GM19043 (cell line): Measurements from ENCODE around the gene GIPC2.
"Not testable (repeated sequence)": the region's sequence is repeated elsewhere in the genome, so short reads cannot be mapped to it uniquely, and the experiment has no call there.

Source experiments
- ATAC-seq: cut with Tn5 transposase; IDR thresholded peaks from one replicate; pipeline ENCODE4 v1.9.1; 2021; ENCODE audit warnings: low read depth; ENCODE audit not compliant: unreplicated experiment

Gene GIPC2

DNA sequence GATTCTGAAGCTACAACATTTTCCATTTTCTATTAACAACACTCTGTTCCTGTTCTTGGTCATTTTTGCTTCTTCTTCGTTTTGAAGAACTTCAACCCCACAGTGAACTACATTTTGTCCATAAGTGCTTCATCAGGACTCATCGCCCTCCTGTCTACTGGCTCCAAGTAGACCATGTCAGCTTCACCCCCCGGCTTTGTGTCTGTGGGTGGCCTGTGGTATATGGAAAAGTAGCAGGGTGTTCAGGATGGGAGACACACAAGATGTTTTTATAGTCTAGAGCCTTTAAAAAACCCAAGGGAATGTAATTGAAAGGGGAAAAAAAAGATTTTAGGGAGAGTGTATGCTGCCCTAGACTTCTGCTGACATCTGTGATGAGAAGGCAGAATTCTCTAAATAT is 46.1 kb downstream of the GIPC2 start:
- no peak for ATAC-seq

DNA sequence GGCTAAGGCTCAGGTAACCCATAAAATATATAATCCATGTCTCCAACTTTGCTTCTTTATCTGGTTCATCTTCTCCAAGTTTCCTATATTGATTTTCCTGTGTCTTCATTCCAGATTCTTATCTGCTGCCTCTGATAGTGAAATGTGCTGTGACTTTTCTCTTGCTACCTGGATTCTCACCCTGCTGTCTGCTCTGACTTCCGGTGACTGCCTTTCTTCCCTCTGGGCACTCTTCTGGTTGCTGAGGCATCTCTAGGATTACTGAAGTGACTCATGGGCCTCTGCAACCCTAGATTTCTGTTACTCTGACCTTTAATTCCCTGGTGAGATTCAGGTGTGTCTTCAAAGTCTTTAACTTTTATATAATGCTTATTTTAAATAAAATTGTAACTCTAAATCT is 46.9 kb downstream of the GIPC2 start:
- no peak for ATAC-seq

DNA sequence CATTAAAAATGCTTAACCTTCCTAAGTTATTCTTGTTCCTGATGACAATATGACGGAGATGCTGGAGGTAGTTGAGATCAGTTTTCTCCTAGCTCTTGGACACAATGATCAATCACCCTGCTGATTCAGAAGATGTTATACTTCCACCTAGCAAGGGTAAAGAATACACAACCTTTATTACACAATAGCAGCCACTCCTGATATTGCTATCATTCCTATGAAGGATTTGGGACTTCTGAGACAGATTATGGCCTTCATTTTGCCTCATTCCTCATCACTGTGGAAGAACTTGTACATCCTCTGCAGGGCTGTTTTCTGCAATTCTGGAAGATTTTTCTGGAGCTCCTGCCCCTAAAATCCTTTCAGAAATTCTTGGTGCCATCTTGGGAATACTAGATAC is 47.8 kb downstream of the GIPC2 start:
- ATAC-seq: no peak

DNA sequence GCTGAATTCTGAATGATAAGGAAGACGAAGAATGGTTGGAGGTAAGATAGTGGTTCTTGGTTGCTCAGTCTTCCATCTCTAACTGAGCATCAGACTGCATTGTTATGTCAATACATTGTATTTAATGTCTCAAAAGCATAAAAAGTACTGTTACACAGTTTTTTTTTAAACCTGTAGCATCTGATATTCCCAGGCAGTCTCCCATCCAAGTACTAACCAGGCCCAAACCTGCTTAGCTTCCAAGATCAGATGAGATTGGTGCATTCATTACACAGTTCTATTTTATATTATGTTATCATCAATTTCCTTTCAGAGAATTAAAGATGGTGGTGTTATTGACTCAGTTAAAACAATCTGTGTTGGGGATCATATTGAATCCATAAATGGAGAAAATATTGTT is 48.9 kb downstream of the GIPC2 start:
- no peak for ATAC-seq

DNA sequence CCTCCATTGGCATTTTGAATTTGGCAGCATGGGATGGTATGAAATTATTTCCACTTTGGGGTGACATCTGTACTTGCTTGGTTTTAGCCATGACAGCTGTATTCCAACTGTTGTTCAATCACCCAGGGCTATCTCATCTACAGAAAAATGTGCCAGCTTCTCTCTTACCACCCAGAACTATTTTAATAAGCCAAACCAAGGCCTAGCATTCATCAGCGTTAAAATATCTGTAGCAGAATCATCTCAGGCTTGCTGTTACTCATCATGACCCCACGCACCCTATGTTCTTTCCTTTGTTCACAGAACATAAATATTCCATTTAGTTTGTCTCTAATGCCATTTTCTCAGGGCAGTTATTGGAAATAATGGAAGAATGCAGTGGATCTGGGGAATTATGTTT is 49.8 kb downstream of the GIPC2 start:
- ATAC-seq: no peak

DNA sequence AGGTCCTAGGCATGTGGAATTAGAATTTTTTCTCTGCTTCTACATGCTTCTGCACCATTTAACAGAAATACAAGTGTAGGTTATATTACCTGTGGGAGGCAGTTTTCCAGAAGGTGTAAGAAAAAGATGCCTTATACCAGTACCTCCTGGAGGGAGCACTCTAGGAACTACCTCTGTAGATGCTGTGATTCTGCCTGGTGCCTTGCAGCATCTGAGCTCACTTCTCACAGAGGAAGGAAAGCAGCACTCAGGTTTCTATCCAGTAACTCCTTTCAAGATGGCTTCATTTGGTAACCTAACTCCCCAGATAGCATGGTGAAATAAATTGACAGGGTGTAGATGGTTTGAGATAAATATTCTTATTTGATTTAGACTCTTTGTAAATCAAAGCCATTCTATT is 50.3 kb downstream of the GIPC2 start:
- ATAC-seq: no peak

DNA sequence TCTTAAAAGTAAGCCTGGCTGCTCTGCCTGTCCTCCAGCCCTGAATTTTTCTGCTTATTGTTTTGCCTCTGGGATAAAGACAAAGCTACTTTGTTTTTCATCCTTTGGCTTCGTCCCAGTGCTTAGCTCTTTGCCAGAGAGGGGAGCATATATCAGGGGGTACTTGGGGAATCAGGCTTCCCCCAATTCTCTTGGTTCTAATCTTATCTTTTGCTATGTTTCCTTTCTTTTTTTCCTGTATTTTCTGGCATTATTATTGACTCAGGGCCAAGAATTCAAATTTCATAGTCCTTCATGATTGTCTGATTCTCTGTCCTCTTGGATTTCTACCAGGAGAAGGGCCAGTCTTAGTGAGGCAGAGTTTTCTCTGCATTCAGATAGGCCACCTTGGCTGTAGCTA is 51.2 kb downstream of the GIPC2 start:
- ATAC-seq: no peak

DNA sequence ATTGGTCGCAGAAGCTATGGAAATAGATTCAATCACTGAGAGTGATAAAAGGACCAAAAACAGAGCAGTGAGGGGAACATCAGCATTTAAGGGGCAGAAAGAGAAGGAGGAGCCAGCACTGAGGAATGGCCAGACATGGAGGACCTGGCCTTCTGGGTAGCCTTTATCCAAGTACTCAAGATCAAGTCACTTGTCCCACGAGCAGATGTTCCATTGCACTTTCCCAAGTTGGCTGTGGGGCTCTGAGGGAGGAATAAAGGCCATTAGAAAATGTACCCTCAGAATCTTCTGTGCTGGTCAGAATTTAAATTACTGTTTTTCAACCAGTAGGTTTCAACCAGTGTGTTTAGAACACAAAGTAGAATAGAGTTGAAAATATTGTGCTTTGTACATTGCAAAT is 55.3 kb downstream of the GIPC2 start:
- ATAC-seq: no peak

DNA sequence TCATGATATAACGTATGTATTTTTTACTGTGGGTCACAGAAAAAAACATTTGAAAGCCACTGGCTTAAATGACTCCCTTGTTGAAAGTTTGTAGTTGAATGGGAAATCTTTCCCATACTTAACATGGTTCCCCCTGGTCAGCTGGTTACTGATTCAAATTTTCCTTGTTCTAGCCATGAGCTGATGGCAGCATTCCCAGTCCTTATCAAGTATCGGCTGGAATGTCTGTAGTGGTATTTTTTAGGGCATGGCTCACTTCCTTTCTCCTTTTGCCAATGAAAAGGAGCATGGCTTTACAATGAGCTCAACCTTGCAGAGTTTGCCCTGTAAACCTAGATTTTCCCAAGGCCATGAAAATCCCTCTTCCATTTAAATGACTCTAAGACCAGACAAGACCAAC is 55.7 kb downstream of the GIPC2 start:
- ATAC-seq: no peak

DNA sequence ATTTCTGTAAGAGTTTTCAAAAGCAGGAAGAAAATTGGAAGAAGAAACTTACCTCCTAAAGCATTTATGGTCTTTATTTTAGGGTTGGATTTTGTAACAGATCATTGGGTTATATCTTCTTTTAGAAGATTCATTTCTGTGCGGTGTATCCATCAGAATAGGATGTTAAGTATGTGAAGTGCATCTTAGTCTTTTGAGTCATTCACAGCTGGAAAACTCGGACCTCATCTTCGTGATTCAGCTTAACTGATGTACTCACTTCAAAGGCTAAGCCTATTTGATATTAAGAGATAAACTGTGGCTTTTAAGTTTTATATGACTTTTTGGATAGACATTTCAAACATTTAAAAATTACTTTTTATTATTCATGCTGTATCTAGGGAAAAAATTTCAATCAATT is 56.3 kb downstream of the GIPC2 start:
- no peak for ATAC-seq

DNA sequence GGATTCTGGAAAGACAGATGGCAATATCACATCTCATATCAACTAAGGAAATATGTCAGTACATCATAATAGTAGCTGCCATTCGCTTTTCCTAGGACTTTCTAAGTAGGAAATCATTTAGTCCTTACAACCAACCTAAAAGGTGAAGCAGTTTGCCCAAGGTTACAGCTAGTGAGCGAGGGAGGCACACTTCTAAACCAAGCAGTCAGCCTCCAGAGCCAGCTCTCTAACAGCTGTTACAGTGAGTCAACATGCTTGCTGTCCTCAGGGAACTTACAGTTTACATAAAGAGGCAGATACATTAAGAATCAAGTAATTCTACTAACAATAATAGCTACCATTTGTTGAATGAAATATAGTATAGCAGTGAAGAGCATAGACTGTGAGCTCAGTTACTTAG is 57.1 kb downstream of the GIPC2 start:
- no peak for ATAC-seq

DNA sequence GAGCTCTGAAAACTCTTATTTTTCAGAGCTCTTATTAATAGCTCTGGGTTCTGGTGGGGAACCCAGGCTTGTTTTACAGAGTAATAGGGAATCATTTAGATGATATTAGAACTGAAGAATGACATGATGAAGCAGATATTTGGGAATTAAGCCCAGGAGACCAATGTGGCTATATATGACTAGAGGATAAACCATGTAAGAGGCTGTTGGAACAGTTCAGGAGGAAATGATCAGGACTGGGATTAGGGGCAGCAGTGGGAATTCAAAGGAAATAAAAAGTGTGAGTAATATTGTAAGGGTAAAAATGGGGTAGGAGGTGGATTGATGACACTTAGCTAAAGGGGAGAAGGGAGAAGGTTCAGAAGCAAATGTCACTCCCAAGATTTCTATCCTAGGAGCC is 58.6 kb downstream of the GIPC2 start:
- no peak for ATAC-seq

DNA sequence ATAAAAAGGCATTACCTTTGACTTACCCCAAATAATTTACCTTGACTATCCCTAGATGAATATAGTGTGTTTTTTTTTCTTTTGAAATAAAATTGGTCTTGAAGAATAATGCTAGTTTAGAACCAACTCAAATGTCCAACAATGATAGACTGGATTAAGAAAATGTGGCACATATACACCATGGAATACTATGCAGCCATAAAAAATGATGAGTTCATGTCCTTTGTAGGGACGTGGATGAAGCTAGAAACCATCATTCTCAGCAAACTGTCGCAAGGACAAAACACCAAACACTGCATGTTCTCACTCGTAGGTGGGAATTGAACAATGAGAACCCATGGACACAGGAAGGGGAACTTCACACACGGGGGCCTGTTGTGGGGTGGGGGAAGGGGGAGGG is 63.9 kb downstream of the GIPC2 start:
- not testable (repeated sequence) for ATAC-seq

DNA sequence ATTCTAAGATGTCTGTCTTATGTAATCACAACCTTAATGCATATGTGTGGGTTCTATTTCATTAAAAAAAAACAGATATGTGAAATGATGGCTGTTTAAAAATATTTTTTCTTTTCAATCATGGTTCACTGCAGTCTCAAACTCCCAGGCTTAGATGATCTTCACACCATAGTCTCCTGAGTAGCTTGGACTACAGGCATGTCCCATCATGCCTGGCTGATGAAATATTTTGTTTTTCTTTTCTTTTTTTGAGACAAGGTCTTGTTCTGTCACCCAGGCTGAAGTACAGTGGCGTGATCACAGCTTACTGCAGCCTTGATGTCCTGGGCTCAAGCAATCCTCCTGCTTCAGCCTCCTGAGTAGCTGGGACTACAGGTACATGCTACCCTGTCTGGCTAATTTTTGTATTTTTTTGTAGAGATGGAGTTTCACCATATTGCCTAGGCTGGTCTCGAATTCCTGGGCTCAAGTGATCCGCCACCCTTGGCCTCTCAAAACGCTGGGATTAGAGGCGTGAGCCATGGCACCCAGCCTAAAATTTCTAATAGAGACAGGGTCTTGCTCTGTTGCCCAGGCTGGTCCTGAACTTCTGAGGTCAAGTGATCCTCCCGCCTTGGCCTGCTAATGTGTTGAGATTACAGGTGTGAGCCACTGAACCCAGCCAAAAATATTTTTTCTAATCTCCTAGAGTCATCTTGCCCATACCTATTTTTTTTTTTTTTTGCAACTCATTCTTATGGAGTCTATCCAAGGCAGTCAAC is 67.6 kb downstream of the GIPC2 start:
- no peak for ATAC-seq

DNA sequence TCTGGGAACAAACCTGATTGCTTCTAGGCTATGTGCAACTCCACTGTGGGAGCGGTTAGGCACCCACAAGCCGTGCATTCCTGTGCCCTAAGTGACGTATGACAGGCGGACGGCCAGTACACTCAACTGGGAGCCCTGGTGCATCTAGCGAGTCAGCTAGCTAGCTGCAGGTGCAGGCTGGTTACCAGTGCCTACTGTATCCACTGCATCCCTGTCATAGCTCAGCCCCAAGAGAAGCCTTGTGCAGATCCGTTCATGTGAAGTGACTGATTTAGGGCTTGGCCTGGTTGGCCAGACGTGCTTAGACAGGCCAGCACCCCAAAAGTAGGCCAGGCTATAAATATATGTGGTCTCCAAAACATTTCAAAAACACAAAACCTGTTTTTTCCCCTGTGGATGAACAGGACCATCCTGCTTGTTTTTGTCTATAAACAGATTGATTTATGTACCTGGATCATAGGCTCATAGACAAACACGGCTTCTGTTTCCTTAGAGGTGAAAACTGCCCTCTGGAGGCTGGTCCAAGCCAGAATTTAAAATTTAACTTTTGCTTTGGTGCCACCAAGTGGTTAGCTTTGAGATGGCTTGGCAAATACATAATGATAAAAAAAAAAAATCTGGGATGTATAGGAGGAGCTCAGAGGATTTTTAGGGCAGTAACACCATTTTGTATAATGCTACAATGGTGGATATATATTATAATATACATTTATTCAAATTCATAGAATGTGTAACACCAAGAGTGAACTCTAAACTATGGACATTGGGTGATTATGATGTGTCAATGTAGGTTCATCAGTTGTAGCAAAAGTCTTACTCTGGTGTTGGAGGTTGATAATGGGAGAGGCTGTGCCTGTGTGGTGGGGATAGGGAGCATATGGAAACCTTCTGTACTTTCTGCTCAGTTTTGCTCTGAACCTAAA is 68.5 kb downstream of the GIPC2 start:
- peak; percentile 90 for ATAC-seq

DNA sequence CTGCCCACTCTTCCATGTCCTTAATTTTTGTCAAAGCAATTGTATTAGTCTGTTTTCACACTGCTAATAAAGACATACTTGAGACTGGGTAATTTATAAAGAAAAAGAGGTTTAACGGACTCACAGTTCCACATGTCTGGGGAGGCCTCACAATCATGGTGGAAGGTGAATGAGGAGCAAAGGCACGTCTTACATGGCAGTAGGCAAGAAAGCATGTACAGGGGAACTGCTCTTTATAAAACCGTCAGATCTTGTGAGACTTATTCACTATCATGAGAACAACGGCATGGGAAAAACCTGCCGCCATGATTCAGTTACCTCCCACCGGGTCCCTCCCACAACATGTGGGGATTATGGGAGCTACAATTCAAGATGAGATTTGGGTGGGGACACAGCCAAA is 74.7 kb downstream of the GIPC2 start:
- ATAC-seq: not testable (repeated sequence)

DNA sequence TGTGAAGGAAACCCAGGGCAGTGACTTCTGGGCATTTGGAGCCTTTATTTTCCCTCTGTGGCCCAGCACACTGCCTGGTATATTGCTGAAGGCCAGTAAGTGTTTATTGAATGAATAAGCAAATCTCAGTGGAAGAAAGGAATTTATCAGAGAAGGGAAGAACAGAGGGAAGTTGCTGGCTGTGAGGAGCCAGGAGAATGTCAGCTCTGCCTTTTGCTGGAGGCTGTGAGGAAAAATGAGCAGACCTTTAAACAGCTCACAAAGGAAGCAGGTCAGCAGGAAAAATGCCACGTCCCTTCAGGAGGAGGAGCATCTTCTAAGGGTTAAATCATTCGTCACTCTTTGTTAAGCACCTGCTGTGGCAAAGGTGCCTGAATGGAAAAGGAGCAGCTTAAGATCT is 75.9 kb downstream of the GIPC2 start:
- no peak for ATAC-seq

DNA sequence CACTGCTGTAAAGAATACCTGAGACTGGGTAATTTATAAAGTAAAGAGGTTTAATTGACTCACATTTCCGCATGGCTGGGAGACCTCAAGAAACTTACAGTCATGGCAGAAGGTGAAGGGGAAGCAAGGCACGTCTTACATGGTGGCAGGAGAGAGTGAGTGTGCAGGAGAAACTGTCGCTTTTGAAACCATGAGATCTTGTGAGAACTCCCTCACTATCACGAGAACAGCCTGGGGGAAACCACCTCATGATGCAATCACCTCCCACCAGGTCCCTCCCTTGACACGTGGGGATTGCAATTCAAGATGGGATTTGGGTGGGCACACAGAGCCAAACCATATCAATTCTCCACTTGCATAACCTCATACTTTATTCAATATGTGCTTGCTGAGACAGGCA is 76.6 kb downstream of the GIPC2 start:
- ATAC-seq: no peak

DNA sequence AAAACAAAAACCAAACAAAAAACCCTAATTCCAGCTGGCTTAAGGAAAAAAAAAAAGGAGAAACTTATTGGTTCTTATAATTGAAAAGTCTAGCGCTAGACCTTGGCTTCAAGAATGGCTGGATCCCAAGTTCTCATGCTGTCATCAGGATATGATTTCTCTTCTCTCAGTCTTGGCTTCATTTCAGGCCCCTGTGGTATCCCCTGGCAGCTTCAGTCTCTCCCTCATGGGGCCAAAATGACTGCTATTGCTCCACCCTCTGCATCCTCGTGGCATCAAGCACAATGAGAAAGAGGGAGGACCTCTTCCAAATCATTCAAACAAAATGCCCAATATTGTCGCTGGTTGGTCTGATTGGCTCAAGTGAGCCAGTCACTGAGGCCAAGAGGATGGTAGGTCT is 80.7 kb downstream of the GIPC2 start:
- no peak for ATAC-seq

DNA sequence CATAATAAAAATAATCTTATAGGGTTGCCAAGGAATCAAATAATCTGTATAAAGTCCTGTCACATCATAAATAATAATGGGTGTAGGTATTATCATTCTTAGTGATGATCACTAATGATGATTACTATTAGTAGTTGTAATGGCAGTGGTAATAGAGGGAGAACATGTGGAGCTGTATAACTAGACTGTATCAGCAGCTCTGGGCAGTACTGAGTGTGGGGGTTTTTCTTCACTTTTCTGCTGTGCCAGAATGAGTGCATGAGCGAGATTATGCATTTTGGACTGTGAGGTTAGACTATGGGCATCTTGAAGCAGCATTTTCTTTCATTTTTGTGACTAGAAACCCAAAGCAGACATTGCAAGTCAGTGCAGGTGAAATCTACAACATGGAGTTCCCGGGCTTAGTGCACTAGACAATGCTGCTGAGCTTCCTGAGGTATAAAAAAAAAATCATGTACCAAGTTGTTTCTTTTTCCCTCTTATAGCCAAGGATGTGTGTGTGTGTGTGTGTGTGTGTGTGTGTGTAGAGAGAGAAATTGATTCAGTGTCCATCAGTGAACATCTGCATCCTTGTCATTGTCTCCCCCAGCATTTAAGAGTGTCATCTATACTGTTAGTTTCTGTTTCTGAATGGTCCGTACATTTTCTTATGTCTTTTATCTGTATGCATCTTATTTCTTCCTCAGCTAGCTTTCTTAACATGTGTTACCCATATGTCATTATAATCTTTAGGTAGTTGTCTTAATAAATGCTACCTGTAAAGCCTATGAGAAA is 86.6 kb downstream of the GIPC2 start:
- no peak for ATAC-seq

DNA sequence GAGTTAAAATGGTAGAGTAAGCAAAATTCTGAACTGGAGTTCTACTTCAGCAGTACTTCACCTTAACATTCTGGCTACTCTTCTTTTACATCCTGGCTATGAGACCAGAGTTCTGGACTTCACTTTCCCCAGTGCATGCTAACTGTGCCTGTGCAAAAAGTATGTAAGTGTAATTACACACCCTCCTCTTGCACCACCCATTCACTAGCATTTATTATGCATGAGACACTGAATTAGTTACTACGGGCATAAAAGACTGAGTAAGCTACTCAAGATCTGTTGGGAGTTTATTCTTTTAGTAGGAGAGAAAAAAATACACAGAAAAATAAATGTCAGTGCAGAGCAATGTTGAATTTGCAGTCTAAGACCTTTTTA is 87.2 kb downstream of the GIPC2 start:
- no peak for ATAC-seq
